Bronchial epithelial cell (primary cell): Measurements from ENCODE around the gene FLNA. TPM values are rescaled to one million over a fixed set of nuclear protein-coding genes. Genes with fewer than 3 reads are reported as not detected.
"Not testable (repeated sequence)": the region's sequence is repeated elsewhere in the genome, so short reads cannot be mapped to it uniquely, and the experiment has no call there.

ENCODE experiments used
- DNase-seq: peaks from one replicate; pipeline ENCODE4 v3.0.0-alpha.2; 2010; ENCODE audit warnings: low read depth
- FAIRE-seq: peaks from 2 replicates; lab custom pipeline; 2011; peaks lifted over from hg19 to GRCh38; lab: Jason Lieb, UNC
- H3K27me3 ChIP-seq: 2 replicates; pipeline ENCODE4 v1.5.1; 2011; ENCODE audit warnings: low read length; ENCODE audit not compliant: control insufficient read depth, insufficient read depth
- H3K36me3 ChIP-seq: 2 replicates; pipeline ENCODE4 v1.5.1; 2011; ENCODE audit warnings: low read length; ENCODE audit not compliant: control insufficient read depth, insufficient read depth
- H3K4me3 ChIP-seq: 2 replicates; pipeline ENCODE4 v1.5.1; 2011; ENCODE audit warnings: mild to moderate bottlenecking, low read depth, low read length, control low read depth
- total RNA-seq: library from RNA; depleted of rRNA; stranded (reverse); fragments of >200 nt; gene quantifications from 2 replicates; pipeline ENCODE4 v1.2.1, GENCODE V29; 2014
- TF ChIP-seq, protein P1 (sequence below): IDR thresholded peaks from 2 replicates; pipeline ENCODE4 v1.5.1; 2011; ENCODE audit warnings: mild to moderate bottlenecking, moderate library complexity, low read length, control low read depth, inconsistent platforms; ENCODE audit not compliant: insufficient read depth, severe bottlenecking

Gene FLNA
- total RNA-seq, 1 donor from 2014 or later, result 858 TPM

DNA sequence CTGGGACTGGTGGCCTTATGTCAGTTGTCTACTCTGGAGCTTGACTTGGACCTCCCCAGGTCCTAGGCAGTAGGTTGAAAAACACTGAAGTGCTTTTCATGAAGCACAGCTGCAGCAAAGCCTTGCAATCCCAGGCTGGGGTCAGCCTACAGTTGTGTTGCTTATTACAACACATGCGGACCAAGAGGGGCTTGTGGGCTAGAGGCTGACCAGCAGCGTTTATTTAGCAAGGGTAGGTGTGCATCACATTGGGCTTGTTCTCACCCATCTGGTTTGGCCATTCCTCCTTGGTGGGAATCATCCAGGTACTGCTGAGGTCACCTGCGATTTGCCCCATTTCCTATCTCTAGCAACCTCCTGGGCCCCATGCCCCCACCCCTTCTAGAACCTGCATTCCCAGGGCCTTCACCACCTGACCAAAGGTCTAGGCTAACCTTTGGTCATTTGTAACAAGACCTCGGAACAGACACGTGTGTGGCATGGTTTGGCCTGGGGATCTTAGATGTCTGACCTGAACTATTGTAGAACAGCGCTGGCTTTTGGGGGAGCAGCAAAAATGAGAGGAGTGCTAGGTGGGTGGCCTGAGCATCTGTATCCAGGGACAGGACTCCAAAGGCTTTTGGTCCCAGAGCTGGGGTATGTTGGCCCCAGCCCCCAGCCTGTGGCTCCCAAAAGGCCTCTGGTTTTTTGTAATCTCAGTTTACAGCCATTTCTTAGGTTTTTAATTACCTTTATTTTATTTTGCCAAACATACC, 26.8 kb upstream of the FLNA start:
- DNase-seq (peak; percentile 39), FAIRE-seq (no peak)
- peaks cover 11% of the 10 kb centered on the region for H3K36me3 ChIP-seq
- no peak overlapping the region for H3K4me3 ChIP-seq
- no peaks in the 10 kb centered on the region for H3K27me3 ChIP-seq
- TF ChIP-seq, protein P1, sequence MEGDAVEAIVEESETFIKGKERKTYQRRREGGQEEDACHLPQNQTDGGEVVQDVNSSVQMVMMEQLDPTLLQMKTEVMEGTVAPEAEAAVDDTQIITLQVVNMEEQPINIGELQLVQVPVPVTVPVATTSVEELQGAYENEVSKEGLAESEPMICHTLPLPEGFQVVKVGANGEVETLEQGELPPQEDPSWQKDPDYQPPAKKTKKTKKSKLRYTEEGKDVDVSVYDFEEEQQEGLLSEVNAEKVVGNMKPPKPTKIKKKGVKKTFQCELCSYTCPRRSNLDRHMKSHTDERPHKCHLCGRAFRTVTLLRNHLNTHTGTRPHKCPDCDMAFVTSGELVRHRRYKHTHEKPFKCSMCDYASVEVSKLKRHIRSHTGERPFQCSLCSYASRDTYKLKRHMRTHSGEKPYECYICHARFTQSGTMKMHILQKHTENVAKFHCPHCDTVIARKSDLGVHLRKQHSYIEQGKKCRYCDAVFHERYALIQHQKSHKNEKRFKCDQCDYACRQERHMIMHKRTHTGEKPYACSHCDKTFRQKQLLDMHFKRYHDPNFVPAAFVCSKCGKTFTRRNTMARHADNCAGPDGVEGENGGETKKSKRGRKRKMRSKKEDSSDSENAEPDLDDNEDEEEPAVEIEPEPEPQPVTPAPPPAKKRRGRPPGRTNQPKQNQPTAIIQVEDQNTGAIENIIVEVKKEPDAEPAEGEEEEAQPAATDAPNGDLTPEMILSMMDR, result no peak

DNA sequence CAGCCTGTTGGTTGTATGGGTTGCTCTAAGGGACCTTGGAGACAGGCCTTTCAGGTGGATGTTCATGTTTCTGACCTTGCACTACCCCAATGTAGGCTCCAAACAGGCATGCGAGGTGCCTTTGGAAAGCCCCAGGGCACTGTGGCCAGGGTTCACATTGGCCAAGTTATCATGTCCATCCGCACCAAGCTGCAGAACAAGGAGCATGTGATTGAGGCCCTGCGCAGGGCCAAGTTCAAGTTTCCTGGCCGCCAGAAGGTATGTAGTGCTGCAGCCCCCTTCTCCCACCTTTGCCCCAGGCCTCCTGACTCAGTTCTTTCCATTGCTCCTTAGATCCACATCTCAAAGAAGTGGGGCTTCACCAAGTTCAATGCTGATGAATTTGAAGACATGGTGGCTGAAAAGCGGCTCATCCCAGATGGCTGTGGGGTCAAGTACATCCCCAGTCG, 26.0 kb upstream of the FLNA start:
- FAIRE-seq, H3K4me3 ChIP-seq, H3K27me3 ChIP-seq, DNase-seq: not testable (repeated sequence)
- peaks cover 11% of the 10 kb centered on the region for H3K36me3 ChIP-seq

GRCh38 chrX:154399527-154400368, 25.3 kb upstream of the FLNA start:
- peak overlapping the region; percentile 77 for H3K4me3 ChIP-seq
- DNase-seq, result no peak
- TF ChIP-seq, protein P1, result no peak
- peaks cover 11% of the 10 kb centered on the region for H3K36me3 ChIP-seq
- no peak for FAIRE-seq
- no peaks in the 10 kb centered on the region for H3K27me3 ChIP-seq

GRCh38 chrX:154398668-154399526, 24.5 kb upstream of the FLNA start:
- TF ChIP-seq, protein P1, result peak; percentile 71
- FAIRE-seq, result peak; percentile 70
- H3K36me3 ChIP-seq, result peaks cover 11% of the 10 kb centered on the region
- no peaks in the 10 kb centered on the region for H3K27me3 ChIP-seq
- no peak for DNase-seq
- peak overlapping the region; percentile 77 for H3K4me3 ChIP-seq

DNA sequence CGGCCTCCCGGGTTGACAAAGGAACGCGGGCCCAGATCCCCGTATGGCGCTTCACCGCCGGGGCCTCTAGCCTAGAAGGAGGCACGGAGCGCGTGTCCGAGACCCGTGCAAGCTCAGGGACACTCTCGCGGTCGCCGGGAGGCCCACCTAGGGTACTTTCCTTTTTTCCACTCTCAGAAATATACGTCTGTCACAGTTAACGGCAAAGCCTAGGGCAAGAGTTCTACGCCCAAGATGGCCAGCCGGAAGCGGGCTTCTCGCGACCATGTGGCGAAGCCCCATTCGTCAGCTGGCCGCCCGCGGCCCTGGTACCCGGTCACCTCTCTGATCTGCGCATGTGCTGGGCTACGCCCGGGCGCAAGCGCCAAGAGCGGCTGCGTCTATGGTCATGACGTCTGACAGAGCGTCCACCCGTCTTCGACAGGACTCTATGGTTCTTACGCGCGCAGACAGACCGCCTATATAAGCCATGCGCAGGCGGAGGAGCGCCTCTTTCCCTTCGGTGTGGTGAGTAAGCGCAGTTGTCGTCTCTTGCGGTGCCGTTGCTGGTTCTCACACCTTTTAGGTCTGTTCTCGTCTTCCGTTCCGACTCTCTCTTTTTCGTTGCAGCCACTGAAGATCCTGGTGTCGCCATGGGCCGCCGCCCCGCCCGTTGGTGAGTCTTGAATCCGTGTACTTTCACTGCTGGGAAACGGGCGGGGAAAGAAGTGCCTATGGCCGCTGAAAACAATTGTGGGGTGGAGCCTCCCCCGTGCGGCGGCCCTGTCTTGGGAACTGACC, 23.6 kb upstream of the FLNA start, which contains the start of gene RPL10:
Gene RPL10 (plus strand): TSS at position 490 of the 780 bp plus-strand sequence. CDS start 143 bp downstream, at position 633.
- TF ChIP-seq, protein P1, result no peak
- peak; percentile 91 for DNase-seq
- no peak for FAIRE-seq
- H3K27me3 ChIP-seq, result no peaks in the 10 kb centered on the region
- H3K36me3 ChIP-seq, result peaks cover 11% of the 10 kb centered on the region
- peak within 1 kb of the TSS; percentile 77 for H3K4me3 ChIP-seq
